HepG2 (cell line): ENCODE measurements around the gene NAA15.

Source experiments
- CC2D1A ChIP-seq: sonication (generic); formaldehyde crosslinking; IDR thresholded peaks from 2 replicates; pipeline ENCODE4 v1.8.1; 2023; ENCODE audit warnings: mild to moderate bottlenecking, missing genetic modification reagents
- CTCF ChIP-seq: sonication (generic); formaldehyde crosslinking; IDR thresholded peaks from 2 replicates; pipeline ENCODE4 v1.5.0; 2020; ENCODE audit warnings: mild to moderate bottlenecking, missing genetic modification reagents, moderate library complexity
- DDIT3 ChIP-seq: sonication (generic); formaldehyde crosslinking; IDR thresholded peaks from 2 replicates; pipeline ENCODE4 v1.4.0; 2020; ENCODE audit warnings: mild to moderate bottlenecking, missing genetic modification reagents
- FOXK1 ChIP-seq: sonication (generic); formaldehyde crosslinking; IDR thresholded peaks from 2 replicates; pipeline ENCODE4 v1.4.0; 2020; ENCODE audit warnings: low read depth, missing genetic modification reagents, borderline replicate concordance
- YY1 ChIP-seq: IDR thresholded peaks from 2 replicates; pipeline ENCODE4 v1.6.1; 2011; ENCODE audit warnings: low read length, low read depth, moderate library complexity, mild to moderate bottlenecking; ENCODE audit not compliant: insufficient read depth, insufficient replicate concordance
- ZNF639 ChIP-seq: conservative IDR thresholded peaks from 2 replicates; pipeline ENCODE4 v1.6.1; 2018; ENCODE audit warnings: missing genetic modification reagents
- ZSCAN25 ChIP-seq: sonication (generic); formaldehyde crosslinking; IDR thresholded peaks from 2 replicates; pipeline ENCODE4 v1.8.0; 2022; ENCODE audit warnings: mild to moderate bottlenecking, missing genetic modification reagents

- TF ChIP-seq DDIT3, result no peak
- no peak for TF ChIP-seq CC2D1A
- TF ChIP-seq CTCF (CRISPR knock-in tag), result no peak
- TF ChIP-seq ZSCAN25, result no peak
- TF ChIP-seq ZNF639 (CRISPR knock-in tag), result no peak
- TF ChIP-seq YY1, result no peak
- TF ChIP-seq FOXK1, result no peak
Observed at GRCh38 chr4:139457318-139457717, 156.0 kb downstream of the NAA15 start.
